H1 (cell line): Measurements from ENCODE around the gene SNX25. TPM values are rescaled to one million over a fixed set of nuclear protein-coding genes. Genes with fewer than 3 reads are reported as not detected.

ENCODE experiments used
- CTCF ChIA-PET: fragments of 300-600 bp; sonication (Branson Sonifier 250); formaldehyde crosslinking; loops from one replicate; lab custom pipeline; 2021; ENCODE audit not compliant: partially characterized antibody; lab: Charles Lee
- POLR2A ChIA-PET: fragments of 300-600 bp; sonication (Branson Sonifier 250); formaldehyde crosslinking; loops from one replicate; lab custom pipeline; 2021; ENCODE audit warnings: inconsistent platforms; ENCODE audit not compliant: partially characterized antibody; lab: Charles Lee
- DNase-seq, 2 experiments: peaks; one replicate each; pipeline versions ENCODE4 v3.0.0 to v3.0.0-alpha.2; 2010 to 2022; ENCODE audit warnings: low spot score in 2 of 2, low read depth in 1 of 2, mixed read lengths in 1 of 2
- FAIRE-seq: peaks from 2 replicates; lab custom pipeline; 2011; peaks lifted over from hg19 to GRCh38; lab: Jason Lieb, UNC
- H2AFZ ChIP-seq: 2 replicates; pipeline ENCODE4 v1.8.1; 2012; ENCODE audit warnings: low read length, inconsistent platforms
- H2AK5ac ChIP-seq: 2 replicates; pipeline ENCODE4 v1.6.1; 2013; ENCODE audit warnings: low read depth, low read length
- H2BK120ac ChIP-seq: replicated peaks from 2 replicates; pipeline ENCODE3; 2013; ENCODE audit warnings: low read depth, low read length, inconsistent platforms
- H2BK12ac ChIP-seq: 2 replicates; pipeline ENCODE4 v1.6.1; 2013; ENCODE audit warnings: low read depth, low read length
- H2BK15ac ChIP-seq: 2 replicates; pipeline ENCODE4 v1.6.1; 2013; ENCODE audit warnings: low read length
- H2BK20ac ChIP-seq: 2 replicates; pipeline ENCODE4 v1.6.1; 2013; ENCODE audit warnings: low read length
- H2BK5ac ChIP-seq: 2 replicates; pipeline ENCODE4 v1.6.1; 2013; ENCODE audit warnings: low read depth, low read length
- H3K14ac ChIP-seq: 2 replicates; pipeline ENCODE4 v1.6.1; 2013; ENCODE audit warnings: inconsistent platforms; ENCODE audit not compliant: insufficient read length
- H3K18ac ChIP-seq: 2 replicates; pipeline ENCODE4 v1.6.1; 2013; ENCODE audit warnings: low read length; ENCODE audit errors: extremely low read depth
- H3K23ac ChIP-seq: 2 replicates; pipeline ENCODE4 v1.6.1; 2013; ENCODE audit warnings: inconsistent platforms; ENCODE audit not compliant: insufficient read length
- H3K23me2 ChIP-seq: 2 replicates; pipeline ENCODE4 v1.6.1; 2013; ENCODE audit warnings: low read depth, low read length
- H3K27ac ChIP-seq: 2 replicates; pipeline ENCODE4 v1.6.1; 2011; ENCODE audit warnings: low read depth, low read length, inconsistent platforms
- H3K27me3 ChIP-seq, 4 experiments: replicated peaks in 1 of 4; 1 replicate in 1 of 4; 2 replicates in 3 of 4; pipeline versions ENCODE4 v1.6.1 to v1.8.1; 2011 to 2013; ENCODE audit warnings: low read length in 3 of 4, mild to moderate bottlenecking in 3 of 4, inconsistent platforms in 2 of 4, mixed read lengths in 2 of 4, moderate library complexity in 1 of 4; ENCODE audit not compliant: control insufficient read depth in 3 of 4, insufficient read depth in 3 of 4; ENCODE audit errors: extremely low read depth in 1 of 4
- H3K36me3 ChIP-seq, 4 experiments: 2 replicates each; pipeline versions ENCODE4 v1.6.1 to v1.8.1; 2011 to 2013; ENCODE audit warnings: mild to moderate bottlenecking in 4 of 4, low read length in 3 of 4, moderate library complexity in 2 of 4, control low read depth in 1 of 4, inconsistent platforms in 1 of 4; ENCODE audit not compliant: insufficient read depth in 4 of 4, control insufficient read depth in 2 of 4
- H3K4ac ChIP-seq: replicated peaks from 2 replicates; pipeline ENCODE3; 2013; ENCODE audit warnings: low read length, low read depth, mixed read lengths, inconsistent platforms; ENCODE audit not compliant: insufficient read length
- H3K4me1 ChIP-seq, 4 experiments: replicated peaks in 1 of 4; 1 replicate in 1 of 4; 2 replicates in 3 of 4; pipeline versions ENCODE4 v1.6.1 to v1.8.1; 2011 to 2013; ENCODE audit warnings: low read length in 3 of 4, inconsistent platforms in 2 of 4, mixed read lengths in 1 of 4; ENCODE audit not compliant: insufficient read depth in 4 of 4, control insufficient read depth in 3 of 4
- H3K4me2 ChIP-seq, 2 experiments: 2 replicates each; pipeline versions ENCODE4 v1.6.1 to v1.8.1; 2011 to 2013; ENCODE audit warnings: low read depth in 2 of 2, low read length in 2 of 2, control low read depth in 1 of 2, inconsistent platforms in 1 of 2, mild to moderate bottlenecking in 1 of 2; ENCODE audit not compliant: insufficient read depth in 1 of 2
- H3K4me3 ChIP-seq, 4 experiments: fragments of 200-600, 300-600 bp in 1 of 4; sonication (generic), shearing (Covaris generic), sonication (Bioruptor Twin) in 1 of 4; 2 replicates each; pipeline versions ENCODE4 v1.5.1 to v1.8.1; 2011 to 2016; ENCODE audit warnings: low read length in 4 of 4, low read depth in 3 of 4, control low read depth in 2 of 4, inconsistent platforms in 2 of 4, mild to moderate bottlenecking in 2 of 4, mixed read lengths in 1 of 4, moderate library complexity in 1 of 4; ENCODE audit not compliant: insufficient read depth in 2 of 4; ENCODE audit errors: extremely low read depth in 1 of 4
- H3K56ac ChIP-seq: replicated peaks from 2 replicates; pipeline ENCODE3; 2013; ENCODE audit warnings: low read depth, mild to moderate bottlenecking, mixed read lengths, low read length, inconsistent platforms; ENCODE audit not compliant: insufficient read length
- H3K79me1 ChIP-seq: 2 replicates; pipeline ENCODE4 v1.6.1; 2013; ENCODE audit warnings: low read depth, low read length, control low read depth
- H3K79me2 ChIP-seq, 2 experiments: 2 replicates each; pipeline versions ENCODE4 v1.6.1 to v1.8.1; 2012 to 2013; ENCODE audit warnings: low read length in 2 of 2, mild to moderate bottlenecking in 2 of 2, inconsistent platforms in 1 of 2; ENCODE audit not compliant: insufficient read depth in 2 of 2, control insufficient read depth in 1 of 2
- H3K9ac ChIP-seq, 4 experiments: replicated peaks in 1 of 4; 1 replicate in 1 of 4; 2 replicates in 3 of 4; pipeline versions ENCODE4 v1.6.1 to v1.8.1; 2011 to 2013; ENCODE audit warnings: low read depth in 3 of 4, low read length in 3 of 4, control low read depth in 2 of 4, mild to moderate bottlenecking in 2 of 4, moderate library complexity in 2 of 4, inconsistent platforms in 1 of 4; ENCODE audit errors: extremely low read depth in 1 of 4
- H3K9me3 ChIP-seq, 2 experiments: 2 replicates each; pipeline versions ENCODE4 v1.6.1 to v1.8.1; 2012 to 2013; ENCODE audit warnings: mild to moderate bottlenecking in 2 of 2, moderate library complexity in 2 of 2, control low read depth in 1 of 2, inconsistent platforms in 1 of 2, low read depth in 1 of 2, low read length in 1 of 2, mixed read lengths in 1 of 2; ENCODE audit not compliant: insufficient read depth in 2 of 2
- H4K20me1 ChIP-seq, 2 experiments: replicated peaks in 1 of 2; 2 replicates each; pipeline versions ENCODE3 to v1.8.1; 2011 to 2013; ENCODE audit warnings: inconsistent platforms in 2 of 2, low read length in 2 of 2, mild to moderate bottlenecking in 1 of 2; ENCODE audit not compliant: insufficient read depth in 2 of 2, control insufficient read depth in 1 of 2
- H4K5ac ChIP-seq: 2 replicates; pipeline ENCODE4 v1.6.1; 2013; ENCODE audit warnings: low read length, low read depth, mixed read lengths, inconsistent platforms; ENCODE audit not compliant: insufficient read length
- H4K8ac ChIP-seq: 2 replicates; pipeline ENCODE4 v1.8.0; 2013; ENCODE audit warnings: mild to moderate bottlenecking, moderate library complexity, low read length, inconsistent platforms; ENCODE audit not compliant: insufficient read depth; ENCODE audit errors: extremely low read depth
- H4K91ac ChIP-seq: replicated peaks from 2 replicates; pipeline ENCODE3; 2013; ENCODE audit warnings: low read length, mixed read lengths, inconsistent platforms; ENCODE audit not compliant: insufficient read length
- CBX8 ChIP-seq: fragments of 300-800, 300-1000 bp; sonication (generic); IDR thresholded peaks from 2 replicates; pipeline ENCODE4 v1.7.1; 2016; ENCODE audit warnings: low read depth, low read length, borderline replicate concordance
- CHD2 ChIP-seq: IDR thresholded peaks from 2 replicates; pipeline ENCODE4 v1.6.1; 2012; ENCODE audit warnings: low read length, improper control_type of control experiment
- EP300 ChIP-seq, 2 experiments: IDR thresholded peaks; 1 replicate in 1 of 2; 2 replicates in 1 of 2; pipeline ENCODE4 v1.6.1; 2011 to 2012; ENCODE audit warnings: low read depth in 2 of 2, low read length in 2 of 2, mild to moderate bottlenecking in 2 of 2, borderline replicate concordance in 1 of 2, inconsistent platforms in 1 of 2, moderate library complexity in 1 of 2
- GABPA ChIP-seq: IDR thresholded peaks from 2 replicates; pipeline ENCODE4 v1.6.1; 2011; ENCODE audit warnings: mild to moderate bottlenecking, low read length, moderate library complexity, borderline replicate concordance; ENCODE audit not compliant: insufficient read depth
- NRF1 ChIP-seq: IDR thresholded peaks from 2 replicates; pipeline ENCODE4 v1.6.1; 2011; ENCODE audit warnings: mild to moderate bottlenecking, low read depth, low read length, improper control_type of control experiment
- RBBP5 ChIP-seq: IDR thresholded peaks from 2 replicates; pipeline ENCODE4 v1.7.1; 2012; ENCODE audit warnings: low read depth, mild to moderate bottlenecking, inconsistent platforms, low read length, moderate library complexity, borderline replicate concordance
- SP4 ChIP-seq: IDR thresholded peaks from 2 replicates; pipeline ENCODE4 v1.6.1; 2012; ENCODE audit warnings: low read length, inconsistent platforms
- SRF ChIP-seq: IDR thresholded peaks from 2 replicates; pipeline ENCODE4 v1.6.1; 2011; ENCODE audit warnings: mild to moderate bottlenecking, low read depth, low read length, moderate library complexity
- TAF7 ChIP-seq: optimal IDR thresholded peaks from 2 replicates; pipeline ENCODE3; 2011; ENCODE audit warnings: low read depth, mild to moderate bottlenecking, inconsistent platforms, low read length, moderate library complexity, borderline replicate concordance
- WGBS, 2 experiments: shearing (Covaris generic) in 1 of 2; methylation state at CpG; one replicate each; pipeline versions ENCODE4 v1.1.6 to v1.1.7; 2013 to 2015; ENCODE audit warnings: low lambda C conversion rate in 2 of 2, mixed read lengths in 2 of 2, inconsistent platforms in 1 of 2, low coverage in 1 of 2, missing lambda C conversion rate in 1 of 2; ENCODE audit not compliant: insufficient replicate concordance in 2 of 2, insufficient coverage in 1 of 2, insufficient read length in 1 of 2; ENCODE audit errors: extremely low coverage in 1 of 2, missing lambda C conversion rate in 1 of 2; 5-methylcytosine and 5-hydroxymethylcytosine counted together
- polyA plus RNA-seq, 7 experiments: library from polyadenylated mRNA; depleted of rRNA in 3 of 7; stranded (reverse) in 5 of 7; unstranded in 2 of 7; fragments of >200 nt in 5 of 7; fragments of 200-250 nt in 2 of 7; gene quantifications; 1 replicate in 5 of 7; 2 replicates in 1 of 7; 4 replicates in 1 of 7; pipeline versions ENCODE4 v1.2.1 to v1.2.3, GENCODE V29; 2011 to 2013; ENCODE audit warnings: missing spikeins in 2 of 7, mixed read lengths in 2 of 7
- total RNA-seq: library from RNA; stranded (reverse); fragmentation: NEBNext Ultra II Directional; extraction: Animal tissue kit (Norgen Biotek cat#: 25700); gene quantifications from 2 replicates; pipeline ENCODE4 v1.2.1, GENCODE V29; 2021
- TF ChIP-seq, protein P1 (sequence below): IDR thresholded peaks from 2 replicates; pipeline ENCODE4 v1.6.1; 2011; ENCODE audit warnings: low read length, improper control_type of control experiment
- TF ChIP-seq, protein P2 (sequence below): IDR thresholded peaks from 2 replicates; pipeline ENCODE4 v1.6.1; 2012; ENCODE audit warnings: low read length, inconsistent platforms

Gene SNX25
- total and polyA plus RNA-seq, 2 of the 8 experiments (the other 6 are each of a cell fraction or from before 2014, with no cell fraction given), result 5.4 to 19.9 TPM

DNA sequence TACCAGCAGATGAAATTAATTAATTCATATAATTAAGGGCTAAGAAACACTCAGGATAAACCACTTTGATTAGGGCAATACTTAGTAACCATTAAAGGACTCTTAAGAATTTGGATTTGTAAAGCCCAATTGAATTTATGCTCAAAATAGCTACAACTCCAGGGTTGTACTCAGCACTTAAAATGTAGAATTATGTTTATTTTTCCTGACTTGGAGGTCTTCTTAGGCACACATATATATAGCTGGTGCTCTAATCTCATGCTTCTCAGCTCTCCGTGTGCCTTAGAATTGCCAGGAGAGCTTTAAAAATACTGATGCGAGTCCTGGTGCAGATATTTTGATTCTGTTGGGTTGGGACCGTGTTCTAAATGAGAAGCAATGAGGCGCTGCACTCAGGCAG is 77.6 kb downstream of the SNX25 start:
- no peak overlapping the region for H4K8ac ChIP-seq
- H3K36me3 ChIP-seq, result peaks cover 0 to 10% (median 0%) of the 10 kb centered on the region in 4 experiments; a peak in 2 of 8 replicates
- H4K20me1 ChIP-seq, result no peaks in the 10 kb centered on the region
- no peak overlapping the region for H2BK20ac ChIP-seq
- H2BK5ac ChIP-seq, result no peak overlapping the region
- WGBS, 2 experiments, result 88% methylated on average over 4 of the region's 4 CpGs; no CpG with 5 or more reads in 1 of the 2 experiments
- no peaks in the 10 kb centered on the region for H3K27me3 ChIP-seq
- no peak overlapping the region for H3K9ac ChIP-seq
- FAIRE-seq, result no peak
- no peak overlapping the region for H3K4me3 ChIP-seq
- no peaks in the 10 kb centered on the region; a peak in 1 of 7 replicates for H3K4me1 ChIP-seq
- no peak overlapping the region for H3K23ac ChIP-seq
- no peak overlapping the region for H3K27ac ChIP-seq
- no peaks in the 10 kb centered on the region for H3K79me2 ChIP-seq
- H2BK12ac ChIP-seq, result no peak overlapping the region
- no peak overlapping the region for H3K14ac ChIP-seq
- no peak overlapping the region for H3K4me2 ChIP-seq
- ChIA-PET CTCF (interaction anchor here (0.8 to 2.0 kb wide), 4 partner anchors 13 to 249 kb away, joined by 3 to 8 read pairs (median 4); no protein-coding TSS in a partner anchor), POLR2A (interaction anchor here (1.5 kb wide), 1 partner anchor 10 kb away, joined by 3 read pairs; no protein-coding TSS in a partner anchor)
- H3K18ac ChIP-seq, result no peak overlapping the region
- no peak overlapping the region for H4K5ac ChIP-seq
- DNase-seq, result no peak
- no peaks in the 10 kb centered on the region; the same call in 1 of the 2 replicates for H3K79me1 ChIP-seq
- no peak overlapping the region for H3K56ac ChIP-seq
- H2BK120ac ChIP-seq, result no peak overlapping the region
- H2BK15ac ChIP-seq, result no peak overlapping the region
- H3K23me2 ChIP-seq, result no peaks in the 10 kb centered on the region; the same call in 1 of the 2 replicates
- H3K4ac ChIP-seq, result no peak overlapping the region
- no peaks in the 10 kb centered on the region for H3K9me3 ChIP-seq
- no peak overlapping the region for H2AFZ ChIP-seq
- no peak overlapping the region for H4K91ac ChIP-seq
- no peak overlapping the region for H2AK5ac ChIP-seq
- no peak for TF ChIP-seq TAF7
- TF ChIP-seq EP300 (IDR thresholded peaks at IDR 0.05; ENCODE audit: borderline replicate concordance in 1 of 2, low read depth in 2 of 2, low read length in 2 of 2), result no peak
- no peak for TF ChIP-seq NRF1
- no peak for TF ChIP-seq RBBP5
- TF ChIP-seq CHD2, result no peak
- no peak for TF ChIP-seq CBX8
- TF ChIP-seq SRF, result no peak
- TF ChIP-seq GABPA, result no peak
- TF ChIP-seq, protein P1, sequence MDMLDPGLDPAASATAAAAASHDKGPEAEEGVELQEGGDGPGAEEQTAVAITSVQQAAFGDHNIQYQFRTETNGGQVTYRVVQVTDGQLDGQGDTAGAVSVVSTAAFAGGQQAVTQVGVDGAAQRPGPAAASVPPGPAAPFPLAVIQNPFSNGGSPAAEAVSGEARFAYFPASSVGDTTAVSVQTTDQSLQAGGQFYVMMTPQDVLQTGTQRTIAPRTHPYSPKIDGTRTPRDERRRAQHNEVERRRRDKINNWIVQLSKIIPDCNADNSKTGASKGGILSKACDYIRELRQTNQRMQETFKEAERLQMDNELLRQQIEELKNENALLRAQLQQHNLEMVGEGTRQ, result no peak
- no peak for TF ChIP-seq SP4
- TF ChIP-seq, protein P2, sequence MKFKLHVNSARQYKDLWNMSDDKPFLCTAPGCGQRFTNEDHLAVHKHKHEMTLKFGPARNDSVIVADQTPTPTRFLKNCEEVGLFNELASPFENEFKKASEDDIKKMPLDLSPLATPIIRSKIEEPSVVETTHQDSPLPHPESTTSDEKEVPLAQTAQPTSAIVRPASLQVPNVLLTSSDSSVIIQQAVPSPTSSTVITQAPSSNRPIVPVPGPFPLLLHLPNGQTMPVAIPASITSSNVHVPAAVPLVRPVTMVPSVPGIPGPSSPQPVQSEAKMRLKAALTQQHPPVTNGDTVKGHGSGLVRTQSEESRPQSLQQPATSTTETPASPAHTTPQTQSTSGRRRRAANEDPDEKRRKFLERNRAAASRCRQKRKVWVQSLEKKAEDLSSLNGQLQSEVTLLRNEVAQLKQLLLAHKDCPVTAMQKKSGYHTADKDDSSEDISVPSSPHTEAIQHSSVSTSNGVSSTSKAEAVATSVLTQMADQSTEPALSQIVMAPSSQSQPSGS, result no peak
